Type B pancreatic cell (in vitro differentiated cells): Measurements from ENCODE around the gene AK1. TPM values are rescaled to one million over a fixed set of nuclear protein-coding genes. Genes with fewer than 3 reads are reported as not detected.

Experiments
- DNase-seq: peaks from one replicate; pipeline ENCODE4 v3.0.0; 2021; ENCODE audit warnings: mixed read lengths; ENCODE audit not compliant: unreplicated experiment; ENCODE audit errors: extremely low spot score
- H3K27ac Mint-ChIP-seq: 2 replicates; pipeline ENCODE4 v1.8.0; 2021; ENCODE audit warnings: mild to moderate bottlenecking, mixed read lengths
- H3K27me3 Mint-ChIP-seq: 2 replicates; pipeline ENCODE4 v1.8.0; 2021; ENCODE audit warnings: mixed read lengths
- H3K36me3 Mint-ChIP-seq: 2 replicates; pipeline ENCODE4 v1.8.0; 2021; ENCODE audit warnings: mixed read lengths
- H3K4me1 Mint-ChIP-seq: one replicate; pipeline ENCODE4 v1.8.0; 2021; ENCODE audit warnings: mixed read lengths; ENCODE audit not compliant: unreplicated experiment
- H3K4me3 Mint-ChIP-seq: 2 replicates; pipeline ENCODE4 v1.8.0; 2021; ENCODE audit warnings: mild to moderate bottlenecking, mixed read lengths
- H3K9me3 Mint-ChIP-seq: 2 replicates; pipeline ENCODE4 v1.8.0; 2021; ENCODE audit warnings: mixed read lengths
- total RNA-seq: library from RNA; stranded (reverse); gene quantifications from 2 replicates; pipeline ENCODE4 v1.2.1, GENCODE V29; 2021; ENCODE audit warnings: low replicate concordance
- TF ChIP-seq, protein P1 (sequence below): fragments of 200-600 bp; sonication (generic); conservative IDR thresholded peaks from 2 replicates; pipeline ENCODE4 v1.5.0; 2021; ENCODE audit warnings: antibody characterized with exemption, mild to moderate bottlenecking

The AK1 gene
- total RNA-seq, 1 donor from 2014 or later, result 59.8 TPM

DNA sequence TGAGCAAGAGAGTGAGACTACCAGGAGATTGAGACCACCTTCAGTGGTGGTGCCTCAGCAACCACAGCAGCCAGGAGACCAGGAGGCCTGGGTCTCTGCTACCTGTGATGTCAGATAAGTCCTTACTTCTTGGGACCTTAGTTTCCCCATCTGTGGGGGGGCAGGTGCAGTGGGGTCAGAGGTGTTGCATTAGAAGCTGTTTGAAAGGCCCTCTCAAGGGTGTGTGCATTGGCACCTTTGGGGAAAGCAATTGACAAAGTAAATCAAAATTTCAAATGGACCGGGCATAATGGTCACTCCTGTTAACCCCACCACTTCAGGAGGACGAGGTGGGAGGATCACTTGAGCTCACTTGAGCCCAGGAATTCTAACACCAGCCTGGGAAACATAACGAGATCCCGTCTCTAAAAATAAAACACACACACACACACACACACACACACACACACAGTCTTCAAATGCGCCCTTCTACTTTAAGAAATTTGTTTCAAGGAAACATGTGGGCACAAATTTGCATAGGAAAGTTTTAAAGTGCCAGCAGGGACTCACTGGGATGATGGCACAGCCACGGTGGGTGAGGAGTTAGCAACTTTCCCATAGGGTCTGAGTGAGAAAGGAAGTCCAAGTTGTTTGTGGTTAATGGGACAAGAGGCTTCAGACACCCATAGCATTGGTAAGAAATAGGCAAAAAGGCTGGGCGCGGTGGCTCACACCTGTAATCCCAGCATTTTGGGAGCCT, 1.3 kb upstream of the AK1 start:
- Mint-ChIP-seq H3K27ac (peak overlapping the region; percentile 19), H3K36me3 (no peaks in the 10 kb centered on the region), H3K9me3 (no peaks in the 10 kb centered on the region), H3K4me3 (peak overlapping the region; percentile 85), H3K4me1 (peaks cover 15% of the 10 kb centered on the region), H3K27me3 (no peaks in the 10 kb centered on the region)
- no peak for DNase-seq
- TF ChIP-seq, protein P1, sequence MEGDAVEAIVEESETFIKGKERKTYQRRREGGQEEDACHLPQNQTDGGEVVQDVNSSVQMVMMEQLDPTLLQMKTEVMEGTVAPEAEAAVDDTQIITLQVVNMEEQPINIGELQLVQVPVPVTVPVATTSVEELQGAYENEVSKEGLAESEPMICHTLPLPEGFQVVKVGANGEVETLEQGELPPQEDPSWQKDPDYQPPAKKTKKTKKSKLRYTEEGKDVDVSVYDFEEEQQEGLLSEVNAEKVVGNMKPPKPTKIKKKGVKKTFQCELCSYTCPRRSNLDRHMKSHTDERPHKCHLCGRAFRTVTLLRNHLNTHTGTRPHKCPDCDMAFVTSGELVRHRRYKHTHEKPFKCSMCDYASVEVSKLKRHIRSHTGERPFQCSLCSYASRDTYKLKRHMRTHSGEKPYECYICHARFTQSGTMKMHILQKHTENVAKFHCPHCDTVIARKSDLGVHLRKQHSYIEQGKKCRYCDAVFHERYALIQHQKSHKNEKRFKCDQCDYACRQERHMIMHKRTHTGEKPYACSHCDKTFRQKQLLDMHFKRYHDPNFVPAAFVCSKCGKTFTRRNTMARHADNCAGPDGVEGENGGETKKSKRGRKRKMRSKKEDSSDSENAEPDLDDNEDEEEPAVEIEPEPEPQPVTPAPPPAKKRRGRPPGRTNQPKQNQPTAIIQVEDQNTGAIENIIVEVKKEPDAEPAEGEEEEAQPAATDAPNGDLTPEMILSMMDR, result no peak

DNA sequence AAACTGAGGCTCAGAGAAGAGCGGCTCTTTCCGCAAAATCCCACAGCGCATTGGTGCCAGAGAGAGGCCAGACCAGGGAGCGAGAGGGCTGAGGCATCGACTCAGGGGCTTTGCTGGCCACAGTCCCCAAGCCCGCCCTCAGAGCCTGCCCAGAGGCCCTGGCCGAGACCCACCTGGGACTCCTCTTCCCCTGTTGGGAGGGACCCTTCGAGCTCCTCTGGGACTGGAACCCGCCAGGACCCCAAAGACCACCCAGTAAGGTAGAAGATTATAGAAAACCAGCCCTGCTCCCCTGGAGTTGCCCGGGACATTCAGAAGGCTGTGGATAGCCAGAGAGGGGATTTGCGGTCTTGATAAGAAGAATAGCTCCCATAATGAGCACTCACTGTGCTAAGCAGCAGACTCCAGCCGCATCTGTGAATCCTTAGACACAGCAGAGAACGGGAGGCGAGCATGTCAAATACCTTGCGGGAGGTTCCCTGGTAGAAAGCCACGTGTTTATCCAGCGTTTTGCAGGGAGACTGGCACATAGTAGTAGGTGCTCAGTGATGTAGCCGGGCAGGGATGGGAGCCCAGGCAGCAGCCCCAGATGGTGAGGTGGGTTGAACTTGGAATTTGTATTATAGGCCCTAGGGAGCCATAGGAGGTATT, 651 bp upstream of the AK1 start:
- Mint-ChIP-seq H3K27ac (peak overlapping the region; percentile 19), H3K4me3 (peak overlapping the region; percentile 85), H3K36me3 (no peaks in the 10 kb centered on the region), H3K27me3 (no peaks in the 10 kb centered on the region), H3K4me1 (peaks cover 15% of the 10 kb centered on the region), H3K9me3 (no peaks in the 10 kb centered on the region)
- TF ChIP-seq, protein P1, result no peak
- DNase-seq, result no peak

DNA sequence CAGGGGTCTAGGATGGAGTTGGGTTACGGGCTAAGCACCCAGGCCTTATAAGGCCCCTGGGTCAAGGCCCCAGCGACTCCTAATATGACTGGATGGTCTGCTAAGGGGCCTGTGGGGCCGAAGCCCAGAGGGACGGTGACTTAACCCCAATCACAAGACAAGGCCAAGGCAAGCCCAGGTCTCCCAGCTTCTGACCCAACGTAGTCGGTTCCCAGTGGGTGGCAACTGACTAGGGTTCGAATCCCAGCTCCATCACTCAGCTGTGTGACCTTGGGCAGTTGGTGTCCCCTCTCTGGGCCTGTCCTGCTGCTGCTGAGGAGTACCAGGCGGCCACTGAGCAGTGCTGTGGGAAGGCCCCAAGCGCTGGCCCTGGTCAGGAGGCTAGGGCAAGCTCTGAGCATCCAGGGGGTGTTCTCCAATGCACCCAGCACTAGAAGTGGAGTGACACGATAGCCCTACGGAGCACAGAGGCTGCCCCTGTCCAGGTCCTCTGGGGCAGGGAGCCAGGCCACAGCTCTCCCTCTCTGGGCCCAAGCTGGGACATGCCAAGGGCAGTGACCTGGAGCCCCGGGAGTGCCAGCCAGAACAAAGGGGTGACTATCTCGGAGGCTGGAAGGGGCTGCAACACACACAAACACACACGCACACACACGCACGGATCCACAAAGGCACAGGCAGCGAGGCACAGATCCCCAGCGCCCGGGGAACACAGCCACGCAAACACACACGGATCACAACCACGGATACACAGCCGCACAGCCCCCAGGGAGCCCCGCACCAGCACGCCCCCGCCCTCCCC, 512 bp downstream of the AK1 start:
- no peaks in the 10 kb centered on the region for H3K27me3 Mint-ChIP-seq
- H3K9me3 Mint-ChIP-seq, result no peaks in the 10 kb centered on the region
- TF ChIP-seq, protein P1, result no peak
- peak overlapping the region; percentile 59 for H3K27ac Mint-ChIP-seq
- no peak for DNase-seq
- peak overlapping the region; percentile 89 for H3K4me3 Mint-ChIP-seq
- H3K4me1 Mint-ChIP-seq, result peaks cover 15% of the 10 kb centered on the region
- no peaks in the 10 kb centered on the region for H3K36me3 Mint-ChIP-seq

DNA sequence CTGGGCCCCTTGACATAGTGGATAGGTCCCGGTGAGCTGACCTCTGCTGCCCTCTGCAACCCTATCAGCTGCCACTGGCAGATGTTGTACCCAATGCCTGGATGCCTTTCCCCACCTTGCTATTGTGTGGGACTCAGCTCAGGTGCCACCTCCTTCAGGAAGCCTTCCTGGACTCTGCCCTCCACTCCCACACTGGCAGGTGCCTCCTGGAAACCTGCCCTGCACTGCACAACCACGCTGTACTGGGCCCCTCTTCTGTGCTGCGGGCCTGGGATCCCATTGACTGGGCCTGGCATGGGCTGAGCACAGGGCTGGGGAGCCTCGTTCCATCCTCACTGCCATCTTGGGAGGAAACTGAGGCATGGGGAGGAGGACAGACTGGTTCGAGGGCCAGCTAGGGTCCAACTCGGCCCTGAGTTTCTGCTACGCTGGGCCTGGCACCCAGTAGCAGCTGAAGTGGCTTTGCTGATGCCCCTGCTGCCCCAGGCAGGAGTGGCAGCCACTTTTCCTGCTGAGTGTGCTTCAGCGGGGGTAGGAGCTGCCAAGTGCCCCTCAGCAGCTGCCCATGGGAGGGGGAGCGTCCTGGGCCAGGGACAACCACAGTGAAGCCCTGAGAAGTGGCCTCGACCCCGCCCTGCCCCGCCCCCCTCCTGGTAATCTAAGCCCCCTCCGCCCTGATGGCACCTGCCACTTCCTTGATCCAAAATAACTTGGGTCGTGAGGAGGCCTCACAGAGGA, 1.3 kb downstream of the AK1 start:
- DNase-seq, result no peak
- Mint-ChIP-seq H3K27ac (no peak overlapping the region), H3K36me3 (no peaks in the 10 kb centered on the region), H3K9me3 (no peaks in the 10 kb centered on the region), H3K4me1 (peaks cover 15% of the 10 kb centered on the region), H3K27me3 (no peaks in the 10 kb centered on the region), H3K4me3 (peak overlapping the region; percentile 89)
- TF ChIP-seq, protein P1, result no peak

DNA sequence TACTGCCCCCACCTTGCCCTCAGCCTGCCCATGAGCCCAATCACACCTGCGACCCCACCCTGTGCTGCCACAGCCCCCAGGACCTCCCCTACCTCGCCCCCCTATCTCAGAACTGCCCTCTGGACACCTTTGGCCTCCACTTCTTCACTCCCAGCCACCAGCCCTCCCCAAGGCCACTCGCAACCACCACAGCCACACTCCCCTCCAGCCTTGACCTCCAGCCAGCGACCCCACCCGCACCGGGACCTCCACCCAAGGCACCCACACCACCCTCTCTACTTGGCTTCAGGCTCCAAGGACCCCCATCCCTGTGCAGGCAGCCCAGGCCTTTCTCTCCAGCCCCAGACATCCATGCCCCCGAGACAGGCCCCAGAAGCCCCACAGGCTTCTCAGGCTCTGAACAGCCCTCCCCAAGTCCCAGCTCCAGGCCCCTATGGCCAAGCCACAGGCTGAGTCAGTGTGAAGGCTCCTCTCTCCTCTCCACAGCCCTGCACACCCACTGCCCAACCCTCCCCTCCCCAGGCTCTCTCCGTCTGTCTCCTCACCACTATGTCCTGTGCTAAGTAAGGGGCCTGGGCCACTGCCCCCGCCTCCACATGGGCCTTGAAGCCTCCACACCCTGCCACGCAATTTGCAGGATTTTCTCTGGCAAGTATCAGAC, 2.0 kb downstream of the AK1 start:
- TF ChIP-seq, protein P1, result no peak
- no peaks in the 10 kb centered on the region for H3K9me3 Mint-ChIP-seq
- H3K27me3 Mint-ChIP-seq, result no peaks in the 10 kb centered on the region
- peaks cover 15% of the 10 kb centered on the region for H3K4me1 Mint-ChIP-seq
- H3K4me3 Mint-ChIP-seq, result peak overlapping the region; percentile 52
- no peak overlapping the region for H3K27ac Mint-ChIP-seq
- H3K36me3 Mint-ChIP-seq, result no peaks in the 10 kb centered on the region
- no peak for DNase-seq
